WTC11 (cell line): Measurements from ENCODE around the gene SLC24A3. TPM values are rescaled to one million over a fixed set of nuclear protein-coding genes. Genes with fewer than 3 reads are reported as not detected.

Experiments used
- ATAC-seq: fragments of 200-7000 bp; cut with Tn5 transposase; 2 replicates; pipeline ENCODE4 v1.10.0; 2021; ENCODE audit warnings: mild to moderate bottlenecking, moderate library complexity
- CTCF ChIA-PET: fragments of 300-600 bp; sonication (Branson Sonifier 250); formaldehyde crosslinking; loops from one replicate; lab custom pipeline; 2021; ENCODE audit warnings: antibody characterized with exemption; lab: Charles Lee
- POLR2A ChIA-PET: fragments of 350-600 bp; sonication (Branson Sonifier 250); formaldehyde crosslinking; loops from one replicate; lab custom pipeline; 2021; ENCODE audit warnings: antibody characterized with exemption; lab: Charles Lee
- DNase-seq: peaks from one replicate; pipeline ENCODE4 v3.0.0; 2021; ENCODE audit warnings: low spot score
- H3K27ac Mint-ChIP-seq: 2 replicates; pipeline ENCODE4 v1.8.0; 2021; ENCODE audit warnings: mixed read lengths
- H3K27me3 Mint-ChIP-seq: 2 replicates; pipeline ENCODE4 v1.8.0; 2021; ENCODE audit warnings: low read depth, mild to moderate bottlenecking, moderate library complexity, mixed read lengths
- H3K36me3 Mint-ChIP-seq: 2 replicates; pipeline ENCODE4 v1.8.0; 2021; ENCODE audit warnings: mixed read lengths
- H3K4me1 Mint-ChIP-seq: 2 replicates; pipeline ENCODE4 v1.8.0; 2022; ENCODE audit warnings: mixed read lengths
- H3K4me3 Mint-ChIP-seq: 2 replicates; pipeline ENCODE4 v1.8.0; 2021; ENCODE audit warnings: mild to moderate bottlenecking, moderate library complexity, mixed read lengths
- H3K9me3 Mint-ChIP-seq: 2 replicates; pipeline ENCODE4 v1.8.0; 2021; ENCODE audit warnings: mixed read lengths
- AFF4 ChIP-seq: sonication (generic); formaldehyde crosslinking; IDR thresholded peaks from 2 replicates; pipeline ENCODE4 v1.8.1; 2023; ENCODE audit warnings: mild to moderate bottlenecking, missing genetic modification reagents, borderline replicate concordance
- ATF2 ChIP-seq: sonication (generic); formaldehyde crosslinking; IDR thresholded peaks from 2 replicates; pipeline ENCODE4 v1.8.1; 2022; ENCODE audit warnings: low read depth, missing genetic modification reagents, borderline replicate concordance
- CDX4 ChIP-seq: fragments of 250-450 bp; sonication (Bioruptor Pico); IDR thresholded peaks from 2 replicates; pipeline ENCODE4 v1.9.0; 2021; ENCODE audit warnings: moderate library complexity, mild to moderate bottlenecking, inconsistent platforms, borderline replicate concordance
- ELF4 ChIP-seq: sonication (generic); formaldehyde crosslinking; IDR thresholded peaks from 2 replicates; pipeline ENCODE4 v1.8.1; 2022; ENCODE audit warnings: low read depth, mild to moderate bottlenecking, moderate library complexity, missing genetic modification reagents
- FOXP1 ChIP-seq: sonication (generic); formaldehyde crosslinking; IDR thresholded peaks from 2 replicates; pipeline ENCODE4 v1.8.0; 2022; ENCODE audit warnings: missing genetic modification reagents, mild to moderate bottlenecking, moderate library complexity, borderline replicate concordance
- JAZF1 ChIP-seq: fragments of 250-450 bp; sonication (Bioruptor Pico); IDR thresholded peaks from 2 replicates; pipeline ENCODE4 v1.9.0; 2021; ENCODE audit warnings: moderate library complexity, mild to moderate bottlenecking, inconsistent platforms
- KAT7 ChIP-seq: sonication (generic); formaldehyde crosslinking; IDR thresholded peaks from 2 replicates; pipeline ENCODE4 v1.8.1; 2023; ENCODE audit warnings: missing genetic modification reagents, mild to moderate bottlenecking, borderline replicate concordance
- MAX ChIP-seq: sonication (generic); formaldehyde crosslinking; IDR thresholded peaks from 2 replicates; pipeline ENCODE4 v1.8.0; 2022; ENCODE audit warnings: mild to moderate bottlenecking, missing genetic modification reagents
- STAT6 ChIP-seq: sonication (generic); formaldehyde crosslinking; conservative IDR thresholded peaks from 2 replicates; pipeline ENCODE4 v1.8.1; 2023; ENCODE audit warnings: mild to moderate bottlenecking, low read depth, missing genetic modification reagents, moderate library complexity
- TEAD1 ChIP-seq: sonication (generic); formaldehyde crosslinking; IDR thresholded peaks from 2 replicates; pipeline ENCODE4 v1.8.0; 2022; ENCODE audit warnings: mild to moderate bottlenecking, missing genetic modification reagents
- TEAD4 ChIP-seq: sonication (generic); formaldehyde crosslinking; IDR thresholded peaks from 2 replicates; pipeline ENCODE4 v1.8.0; 2022; ENCODE audit warnings: mild to moderate bottlenecking, missing genetic modification reagents
- TP53 ChIP-seq: sonication (generic); formaldehyde crosslinking; IDR thresholded peaks from 2 replicates; pipeline ENCODE4 v1.8.1; 2023; ENCODE audit warnings: mild to moderate bottlenecking, missing genetic modification reagents
- ZNF121 ChIP-seq: sonication (generic); formaldehyde crosslinking; IDR thresholded peaks from 2 replicates; pipeline ENCODE4 v1.8.0; 2023; ENCODE audit warnings: missing genetic modification reagents
- ZNF263 ChIP-seq: sonication (generic); formaldehyde crosslinking; IDR thresholded peaks from 2 replicates; pipeline ENCODE4 v1.8.1; 2022; ENCODE audit warnings: low read depth, mild to moderate bottlenecking, moderate library complexity, missing genetic modification reagents
- ZNF317 ChIP-seq: sonication (generic); formaldehyde crosslinking; IDR thresholded peaks from 2 replicates; pipeline ENCODE4 v1.8.1; 2023; ENCODE audit warnings: low read depth, mild to moderate bottlenecking, moderate library complexity, missing genetic modification reagents, borderline replicate concordance
- ZNF396 ChIP-seq: fragments of 250-450 bp; sonication (Bioruptor Pico); IDR thresholded peaks from 2 replicates; pipeline ENCODE4 v1.8.0; 2021; ENCODE audit warnings: mild to moderate bottlenecking, moderate library complexity, borderline replicate concordance
- ZNF416 ChIP-seq: fragments of 250-450 bp; sonication (Bioruptor Pico); IDR thresholded peaks from 2 replicates; pipeline ENCODE4 v1.9.0; 2021; ENCODE audit warnings: mild to moderate bottlenecking, inconsistent platforms
- ZNF512 ChIP-seq: sonication (generic); formaldehyde crosslinking; IDR thresholded peaks from 2 replicates; pipeline ENCODE4 v1.8.1; 2022; ENCODE audit warnings: missing genetic modification reagents, borderline replicate concordance
- ZNF671 ChIP-seq: fragments of 250-450 bp; sonication (Bioruptor Pico); IDR thresholded peaks from 2 replicates; pipeline ENCODE4 v1.8.0; 2021; ENCODE audit warnings: mild to moderate bottlenecking
- ZSCAN18 ChIP-seq: fragments of 250-450 bp; sonication (Bioruptor Pico); IDR thresholded peaks from 2 replicates; pipeline ENCODE4 v2.1.2; 2022; ENCODE audit warnings: mild to moderate bottlenecking, moderate library complexity
- total RNA-seq: library from RNA; stranded (reverse); gene quantifications from 3 replicates; pipeline ENCODE4 v1.2.3, GENCODE V29; 2021

The SLC24A3 gene
- total RNA-seq, 1 experiment from 2014 or later, result 5.7 TPM

- TF ChIP-seq STAT6 (CRISPR knock-in tag), result no peak
- no peak for TF ChIP-seq TP53 (CRISPR knock-in tag)
- no peak for TF ChIP-seq ZNF396 (CRISPR knock-in tag)
- TF ChIP-seq TEAD1 (CRISPR knock-in tag), result no peak
- TF ChIP-seq MAX (CRISPR knock-in tag), result no peak
Observed at GRCh38 chr20:19406381-19406780, 193.9 kb downstream of the SLC24A3 start (continued).

GRCh38 chr20:19407196-19407595 is 194.8 kb downstream of the SLC24A3 start:
- ChIA-PET POLR2A (no interaction called here), CTCF (no interaction called here)
- Mint-ChIP-seq H3K4me3 (no peak overlapping the region), H3K4me1 (peaks cover 32% of the 10 kb centered on the region), H3K27me3 (no peaks in the 10 kb centered on the region; the same call in 1 of the 2 replicates), H3K9me3 (peaks cover 27% of the 10 kb centered on the region), H3K27ac (0 out of 2 replicates have a peak overlapping the region, but pooled peaks have one; percentile 58), H3K36me3 (peaks cover 3% of the 10 kb centered on the region)
- TF ChIP-seq TEAD4 (CRISPR knock-in tag) (no peak), STAT6 (CRISPR knock-in tag) (no peak), ZNF263 (CRISPR knock-in tag) (no peak), ZNF671 (no peak), ELF4 (CRISPR knock-in tag) (no peak), ZSCAN18 (no peak), ZNF512 (no peak), FOXP1 (CRISPR knock-in tag) (no peak), AFF4 (CRISPR knock-in tag) (no peak), ZNF121 (CRISPR knock-in tag) (no peak), ZNF317 (CRISPR knock-in tag) (no peak), JAZF1 (CRISPR knock-in tag) (no peak), KAT7 (CRISPR knock-in tag) (no peak), ATF2 (CRISPR knock-in tag) (no peak), CDX4 (no peak), ZNF416 (CRISPR knock-in tag) (no peak)
- ATAC-seq (no peak), DNase-seq (no peak)
